SK-N-SH treated with all-trans-retinoic acid at 6 μM for 48 hours (cell line): ENCODE measurements around the gene DOCK7.

ENCODE experiments used
- ATAC-seq: fragments of 200-7000 bp; cut with Tn5 transposase; 3 replicates; pipeline ENCODE4 v1.9.1; 2020; ENCODE audit warnings: mild to moderate bottlenecking, moderate library complexity
- ARNTL ChIP-seq: fragments of 450-650 bp; formaldehyde crosslinking; IDR thresholded peaks from 2 replicates; pipeline ENCODE4 v1.5.0; 2020; ENCODE audit warnings: low read depth, mild to moderate bottlenecking, moderate library complexity, borderline replicate concordance
- BACH2 ChIP-seq: fragments of 250-450 bp; sonication (Bioruptor Pico); IDR thresholded peaks from 2 replicates; pipeline ENCODE4 v1.9.0; 2021; ENCODE audit warnings: mild to moderate bottlenecking, borderline replicate concordance
- CREB5 ChIP-seq: fragments of 250-450 bp; sonication (Bioruptor Pico); IDR thresholded peaks from 2 replicates; pipeline ENCODE4 v1.5.1; 2020; ENCODE audit warnings: low read depth, mild to moderate bottlenecking, moderate library complexity
- CSRNP3 ChIP-seq: fragments of 250-450 bp; sonication (Bioruptor Pico); IDR thresholded peaks from 2 replicates; pipeline ENCODE4 v1.5.1; 2021; ENCODE audit warnings: mild to moderate bottlenecking, moderate library complexity
- ESRRG ChIP-seq: fragments of 250-450 bp; sonication (Bioruptor Pico); IDR thresholded peaks from 2 replicates; pipeline ENCODE4 v1.6.1; 2021; ENCODE audit warnings: mild to moderate bottlenecking
- GLIS3 ChIP-seq: fragments of 250-450 bp; sonication (Bioruptor Pico); IDR thresholded peaks from 2 replicates; pipeline ENCODE4 v1.5.0; 2020; ENCODE audit warnings: mild to moderate bottlenecking, moderate library complexity
- ISL1 ChIP-seq: fragments of 250-450 bp; sonication (Bioruptor Pico); IDR thresholded peaks from 2 replicates; pipeline ENCODE4 v2.1.2; 2022; ENCODE audit warnings: mild to moderate bottlenecking, moderate library complexity
- OSR1 ChIP-seq: fragments of 250-450 bp; sonication (Bioruptor Pico); IDR thresholded peaks from 2 replicates; pipeline ENCODE4 v1.8.0; 2022; ENCODE audit warnings: moderate library complexity, mild to moderate bottlenecking, inconsistent platforms
- PATZ1 ChIP-seq: fragments of 250-450 bp; sonication (Bioruptor Pico); IDR thresholded peaks from 2 replicates; pipeline ENCODE4 v1.8.0; 2020; ENCODE audit warnings: mild to moderate bottlenecking, moderate library complexity, borderline replicate concordance
- PPARA ChIP-seq: fragments of 250-450 bp; sonication (Bioruptor Pico); IDR thresholded peaks from 2 replicates; pipeline ENCODE4 v1.5.0; 2020; ENCODE audit warnings: mild to moderate bottlenecking, borderline replicate concordance
- RARB ChIP-seq: fragments of 250-450 bp; sonication (Bioruptor Pico); IDR thresholded peaks from 2 replicates; pipeline ENCODE4 v1.8.0; 2021; ENCODE audit warnings: mild to moderate bottlenecking, moderate library complexity
- TCF4 ChIP-seq: fragments of 250-450 bp; sonication (Bioruptor Pico); IDR thresholded peaks from 2 replicates; pipeline ENCODE4 v1.8.0; 2021; ENCODE audit warnings: mild to moderate bottlenecking, moderate library complexity, borderline replicate concordance
- TOX ChIP-seq: fragments of 250-450 bp; sonication (Bioruptor Pico); IDR thresholded peaks from 2 replicates; pipeline ENCODE4 v1.8.0; 2021; ENCODE audit warnings: mild to moderate bottlenecking, moderate library complexity, borderline replicate concordance
- ZC3H10 ChIP-seq: fragments of 250-450 bp; sonication (Bioruptor Pico); IDR thresholded peaks from 2 replicates; pipeline ENCODE4 v1.5.1; 2021; ENCODE audit warnings: mild to moderate bottlenecking, moderate library complexity
- ZFP3 ChIP-seq: fragments of 250-450 bp; sonication (Bioruptor Pico); IDR thresholded peaks from 2 replicates; pipeline ENCODE4 v1.5.0; 2020; ENCODE audit warnings: mild to moderate bottlenecking, moderate library complexity
- ZFP30 ChIP-seq: fragments of 450-650 bp; formaldehyde crosslinking; IDR thresholded peaks from 2 replicates; pipeline ENCODE4 v1.5.0; 2022; ENCODE audit warnings: mild to moderate bottlenecking, moderate library complexity
- ZNF565 ChIP-seq: fragments of 450-650 bp; formaldehyde crosslinking; conservative IDR thresholded peaks from 2 replicates; pipeline ENCODE4 v1.5.0; 2020; ENCODE audit warnings: low read depth, mild to moderate bottlenecking, moderate library complexity
- ZNF70 ChIP-seq: fragments of 450-650 bp; formaldehyde crosslinking; IDR thresholded peaks from 2 replicates; pipeline ENCODE4 v1.5.0; 2020; ENCODE audit warnings: mild to moderate bottlenecking, moderate library complexity
- ZNF8 ChIP-seq: fragments of 450-650 bp; formaldehyde crosslinking; IDR thresholded peaks from 2 replicates; pipeline ENCODE4 v1.5.0; 2020; ENCODE audit warnings: mild to moderate bottlenecking, moderate library complexity
- TF ChIP-seq, protein P1 (sequence below): fragments of 250-450 bp; sonication (Bioruptor Pico); IDR thresholded peaks from 2 replicates; pipeline ENCODE4 v1.5.0; 2020; ENCODE audit warnings: mild to moderate bottlenecking, moderate library complexity
- TF ChIP-seq, protein P2 (sequence below): fragments of 250-450 bp; sonication (Bioruptor Pico); IDR thresholded peaks from 2 replicates; pipeline ENCODE4 v1.8.0; 2021; ENCODE audit warnings: low read depth, mild to moderate bottlenecking, moderate library complexity, borderline replicate concordance

Gene DOCK7

DNA sequence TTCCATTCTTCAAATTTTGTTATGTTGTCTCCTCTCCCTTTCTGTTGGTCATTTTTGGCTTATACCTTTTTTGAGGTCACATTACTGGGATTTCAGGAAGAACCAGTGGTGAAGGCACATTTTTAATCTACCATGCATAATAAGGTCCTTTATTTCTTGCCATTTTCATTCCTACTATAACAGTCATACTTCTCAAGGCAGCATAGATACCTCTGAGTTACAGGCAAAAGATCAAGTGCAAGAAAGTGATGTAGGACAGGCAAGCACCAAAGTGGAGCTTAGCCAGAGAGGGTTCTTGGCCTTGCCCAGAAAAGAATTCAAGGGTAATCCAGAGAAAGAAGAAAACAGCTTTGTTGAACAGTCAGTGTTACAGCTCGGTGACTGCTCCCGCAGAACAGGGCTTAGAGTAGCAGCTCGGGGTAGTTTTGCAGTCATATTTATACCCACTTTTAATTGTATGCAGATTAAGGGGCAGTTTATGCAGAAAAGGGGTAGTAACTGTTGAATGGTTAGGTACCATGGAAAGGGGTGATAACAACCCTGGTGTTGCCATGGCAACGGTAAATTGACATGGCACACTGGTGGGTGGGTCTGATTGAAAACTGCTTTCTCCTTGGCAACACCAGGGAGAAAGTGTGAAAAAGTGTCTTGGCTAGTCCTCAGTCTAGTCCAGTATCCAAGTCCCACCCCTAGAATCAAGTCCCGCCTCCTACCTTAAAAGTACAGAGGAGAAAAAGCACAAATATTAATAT lies 39.6 kb upstream of the DOCK7 start:
- ATAC-seq = no peak
- TF ChIP-seq, protein P1, sequence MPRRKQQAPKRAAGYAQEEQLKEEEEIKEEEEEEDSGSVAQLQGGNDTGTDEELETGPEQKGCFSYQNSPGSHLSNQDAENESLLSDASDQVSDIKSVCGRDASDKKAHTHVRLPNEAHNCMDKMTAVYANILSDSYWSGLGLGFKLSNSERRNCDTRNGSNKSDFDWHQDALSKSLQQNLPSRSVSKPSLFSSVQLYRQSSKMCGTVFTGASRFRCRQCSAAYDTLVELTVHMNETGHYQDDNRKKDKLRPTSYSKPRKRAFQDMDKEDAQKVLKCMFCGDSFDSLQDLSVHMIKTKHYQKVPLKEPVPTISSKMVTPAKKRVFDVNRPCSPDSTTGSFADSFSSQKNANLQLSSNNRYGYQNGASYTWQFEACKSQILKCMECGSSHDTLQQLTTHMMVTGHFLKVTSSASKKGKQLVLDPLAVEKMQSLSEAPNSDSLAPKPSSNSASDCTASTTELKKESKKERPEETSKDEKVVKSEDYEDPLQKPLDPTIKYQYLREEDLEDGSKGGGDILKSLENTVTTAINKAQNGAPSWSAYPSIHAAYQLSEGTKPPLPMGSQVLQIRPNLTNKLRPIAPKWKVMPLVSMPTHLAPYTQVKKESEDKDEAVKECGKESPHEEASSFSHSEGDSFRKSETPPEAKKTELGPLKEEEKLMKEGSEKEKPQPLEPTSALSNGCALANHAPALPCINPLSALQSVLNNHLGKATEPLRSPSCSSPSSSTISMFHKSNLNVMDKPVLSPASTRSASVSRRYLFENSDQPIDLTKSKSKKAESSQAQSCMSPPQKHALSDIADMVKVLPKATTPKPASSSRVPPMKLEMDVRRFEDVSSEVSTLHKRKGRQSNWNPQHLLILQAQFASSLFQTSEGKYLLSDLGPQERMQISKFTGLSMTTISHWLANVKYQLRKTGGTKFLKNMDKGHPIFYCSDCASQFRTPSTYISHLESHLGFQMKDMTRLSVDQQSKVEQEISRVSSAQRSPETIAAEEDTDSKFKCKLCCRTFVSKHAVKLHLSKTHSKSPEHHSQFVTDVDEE (CRISPR knock-in tag) = no peak
- TF ChIP-seq TCF4 (CRISPR knock-in tag) (no peak), PPARA (CRISPR knock-in tag) (no peak), ZNF565 (CRISPR knock-in tag) (no peak), ZNF70 (CRISPR knock-in tag) (no peak), ARNTL (CRISPR knock-in tag) (no peak), OSR1 (CRISPR knock-in tag) (no peak), PATZ1 (no peak), GLIS3 (CRISPR knock-in tag) (no peak), BACH2 (CRISPR knock-in tag) (no peak), ZNF8 (CRISPR knock-in tag) (no peak), CREB5 (CRISPR knock-in tag) (no peak), TOX (no peak), ISL1 (CRISPR knock-in tag) (no peak), ZFP3 (CRISPR knock-in tag) (no peak)
- TF ChIP-seq, protein P2, sequence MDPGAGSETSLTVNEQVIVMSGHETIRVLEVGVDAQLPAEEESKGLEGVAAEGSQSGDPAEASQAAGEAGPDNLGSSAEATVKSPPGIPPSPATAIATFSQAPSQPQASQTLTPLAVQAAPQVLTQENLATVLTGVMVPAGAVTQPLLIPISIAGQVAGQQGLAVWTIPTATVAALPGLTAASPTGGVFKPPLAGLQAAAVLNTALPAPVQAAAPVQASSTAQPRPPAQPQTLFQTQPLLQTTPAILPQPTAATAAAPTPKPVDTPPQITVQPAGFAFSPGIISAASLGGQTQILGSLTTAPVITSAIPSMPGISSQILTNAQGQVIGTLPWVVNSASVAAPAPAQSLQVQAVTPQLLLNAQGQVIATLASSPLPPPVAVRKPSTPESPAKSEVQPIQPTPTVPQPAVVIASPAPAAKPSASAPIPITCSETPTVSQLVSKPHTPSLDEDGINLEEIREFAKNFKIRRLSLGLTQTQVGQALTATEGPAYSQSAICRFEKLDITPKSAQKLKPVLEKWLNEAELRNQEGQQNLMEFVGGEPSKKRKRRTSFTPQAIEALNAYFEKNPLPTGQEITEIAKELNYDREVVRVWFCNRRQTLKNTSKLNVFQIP (CRISPR knock-in tag) = no peak

DNA sequence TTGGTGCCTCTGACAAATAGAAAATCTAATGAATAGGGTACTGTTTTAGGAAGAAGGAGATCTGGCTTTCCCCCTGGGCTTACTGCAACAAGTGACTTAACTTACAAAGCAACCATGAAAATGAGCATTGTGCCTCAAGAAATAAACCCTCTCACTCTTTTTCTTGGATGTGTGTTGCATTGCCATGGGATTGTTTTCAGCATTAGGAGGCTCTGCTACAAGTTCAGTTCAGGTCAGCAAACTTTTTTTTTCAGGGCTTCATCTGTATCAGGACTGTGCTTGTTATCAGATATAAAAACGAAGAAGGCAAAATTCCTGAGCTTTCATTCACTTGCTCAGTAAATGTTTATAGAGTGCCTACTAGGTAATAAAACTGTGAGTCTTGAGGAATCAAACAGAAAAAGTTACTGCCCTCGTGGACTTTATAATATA lies 37.8 kb upstream of the DOCK7 start:
- peak; percentile 53 for ATAC-seq
- TF ChIP-seq RARB (CRISPR knock-in tag) (no peak), CSRNP3 (CRISPR knock-in tag) (no peak), ZC3H10 (CRISPR knock-in tag) (no peak), CREB5 (CRISPR knock-in tag) (no peak), ESRRG (no peak), PATZ1 (no peak), ZFP30 (no peak), OSR1 (CRISPR knock-in tag) (no peak), GLIS3 (CRISPR knock-in tag) (no peak), ZNF70 (CRISPR knock-in tag) (no peak), TOX (no peak)
- TF ChIP-seq, protein P2 (CRISPR knock-in tag) = no peak
- TF ChIP-seq, protein P1 (CRISPR knock-in tag) = no peak
